ENCODE measurements around the gene WDR20.

DNA sequence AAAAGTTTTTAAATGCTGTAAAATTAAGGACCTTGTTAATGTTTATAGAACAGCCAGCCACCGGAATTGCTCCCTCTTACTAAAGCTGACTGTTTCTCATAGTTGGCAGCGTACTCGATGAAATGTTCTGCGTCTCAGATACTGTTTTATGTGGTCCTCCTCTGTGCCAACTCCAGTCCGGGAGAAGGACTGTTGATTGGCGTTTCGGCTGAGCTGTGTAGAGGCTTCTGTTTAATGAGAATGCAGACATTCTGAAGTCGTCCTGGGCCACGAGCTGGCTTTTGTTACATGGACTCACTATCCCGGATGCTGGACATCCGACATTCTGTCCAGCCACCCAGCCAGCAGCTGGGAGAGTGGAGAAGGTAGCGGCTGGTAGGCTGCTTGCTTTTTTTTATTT, 75.4 kb downstream of the WDR20 start:
- TF ChIP-seq CTCF (IDR thresholded peaks at IDR 0.05) = no peak
- no peak for TF ChIP-seq EP300 (IDR thresholded peaks at IDR 0.05)

All from suprapubic skin (tissue), 3 donors.